Head of caudate nucleus (tissue), 42 donors: ENCODE data around the gene UBE2E1.
"Not testable (repeated sequence)": the region's sequence is repeated elsewhere in the genome, so short reads cannot be mapped to it uniquely, and the experiment has no call there.

Source experiments
- DNase-seq, 42 donors: peaks; one replicate each; pipeline versions ENCODE4 v3.0.0 to v3.0.0-alpha.2; 2020 to 2021; ENCODE audit warnings: mixed read lengths in 7 of 42
- intact Hi-C: fragments of 100-400 bp; cut with DNase I; formaldehyde crosslinking; loops from one replicate; pipeline ENCODE4 v1.15.0; 2022

Gene UBE2E1

DNA sequence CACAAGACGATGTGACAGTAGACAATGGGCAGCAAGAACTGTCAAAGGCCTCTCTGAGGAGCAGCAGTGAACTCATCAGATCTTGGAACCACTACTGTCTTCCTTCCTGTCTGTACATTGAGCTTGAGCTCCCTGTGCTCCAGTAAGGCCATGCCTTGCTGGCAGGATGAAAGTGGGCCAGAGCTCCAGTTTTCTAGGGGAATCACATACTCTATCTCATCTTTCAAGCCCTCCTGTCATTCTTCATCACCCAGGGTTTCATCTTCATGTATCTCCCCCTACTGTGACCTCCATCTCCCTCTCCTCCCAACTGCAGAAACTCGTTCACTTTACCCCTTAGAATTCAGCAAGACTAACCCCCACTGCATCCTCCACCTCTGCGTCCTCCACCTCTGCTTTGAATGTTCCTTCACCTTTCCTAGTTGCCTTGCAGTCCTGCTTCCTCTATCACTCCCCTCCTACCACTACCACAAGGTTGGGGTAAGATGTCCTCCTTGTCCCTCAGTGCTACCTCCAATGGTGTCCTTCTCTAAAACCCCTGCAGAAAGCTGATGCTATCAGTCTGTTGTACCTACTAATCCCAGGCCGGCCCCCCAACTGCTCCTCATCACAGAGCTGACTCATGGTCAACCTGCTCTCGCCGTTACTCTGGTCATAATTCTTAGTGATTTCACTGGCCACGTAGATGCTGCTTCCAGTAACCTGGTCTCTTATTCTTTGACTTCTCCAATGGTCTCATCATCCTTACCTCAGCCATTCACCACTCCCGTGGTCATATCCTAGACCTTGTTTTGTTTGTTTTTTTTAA is 88.7 kb downstream of the UBE2E1 start:
- DNase-seq: no peak
- intact Hi-C loops: no loop called here

GRCh38 chr3:23895181-23895580 is 89.4 kb downstream of the UBE2E1 start:
- DNase-seq: no peak
- intact Hi-C loops: no loop called here

GRCh38 chr3:23900744-23901143 is 95.0 kb downstream of the UBE2E1 start:
- DNase-seq: no peak
- intact Hi-C loops: no loop called here

DNA sequence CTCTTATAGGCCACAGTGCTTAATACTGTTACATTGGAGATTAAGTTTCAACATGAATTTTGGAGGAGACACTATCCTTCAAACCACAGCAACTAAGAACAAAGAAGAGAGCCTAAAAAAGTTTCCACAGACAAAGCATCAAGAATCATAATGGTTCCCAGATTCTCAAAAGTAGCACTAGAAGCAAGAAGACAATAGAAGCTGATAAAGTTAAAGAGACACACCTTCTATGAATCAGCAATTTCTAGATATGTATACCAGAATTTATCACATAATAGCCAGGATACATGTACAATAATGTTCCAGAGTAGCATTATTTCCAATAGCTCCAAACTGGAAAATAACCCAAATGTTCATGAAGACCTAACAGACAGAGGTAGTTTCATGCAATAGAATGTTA is 98.8 kb downstream of the UBE2E1 start:
- no peak for DNase-seq
- intact Hi-C loops: no loop called here

- intact Hi-C loops: no loop called here
- no peak for DNase-seq
These were observed 103.6 kb downstream of the UBE2E1 start for GRCh38 chr3:23909341-23909740.

DNA sequence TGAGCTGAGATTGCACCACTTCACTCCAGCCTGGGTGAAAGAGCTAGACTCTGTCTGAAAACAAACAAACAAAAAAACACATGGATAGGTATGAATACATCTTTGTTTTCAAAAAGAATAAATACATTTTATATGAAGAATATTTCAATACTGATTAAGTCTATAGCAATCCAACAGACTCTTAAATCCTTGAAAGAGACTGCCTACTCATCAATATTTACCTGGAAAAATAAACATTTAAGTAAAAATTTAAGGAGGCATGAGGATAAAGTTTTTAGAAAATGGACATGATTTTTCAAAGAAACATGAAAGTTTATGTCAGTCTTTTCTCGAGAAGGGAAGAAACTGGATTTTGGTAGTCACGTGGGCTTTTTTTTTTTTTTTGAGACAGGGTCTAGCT is 105.6 kb downstream of the UBE2E1 start:
- intact Hi-C loops: no loop called here
- no peak for DNase-seq

- DNase-seq, intact Hi-C loops: not testable (repeated sequence)
These were observed 106.6 kb downstream of the UBE2E1 start for GRCh38 chr3:23912335-23912734.

GRCh38 chr3:23913182-23913581 is 107.4 kb downstream of the UBE2E1 start:
- intact Hi-C loops: no loop called here
- DNase-seq: no peak

DNA sequence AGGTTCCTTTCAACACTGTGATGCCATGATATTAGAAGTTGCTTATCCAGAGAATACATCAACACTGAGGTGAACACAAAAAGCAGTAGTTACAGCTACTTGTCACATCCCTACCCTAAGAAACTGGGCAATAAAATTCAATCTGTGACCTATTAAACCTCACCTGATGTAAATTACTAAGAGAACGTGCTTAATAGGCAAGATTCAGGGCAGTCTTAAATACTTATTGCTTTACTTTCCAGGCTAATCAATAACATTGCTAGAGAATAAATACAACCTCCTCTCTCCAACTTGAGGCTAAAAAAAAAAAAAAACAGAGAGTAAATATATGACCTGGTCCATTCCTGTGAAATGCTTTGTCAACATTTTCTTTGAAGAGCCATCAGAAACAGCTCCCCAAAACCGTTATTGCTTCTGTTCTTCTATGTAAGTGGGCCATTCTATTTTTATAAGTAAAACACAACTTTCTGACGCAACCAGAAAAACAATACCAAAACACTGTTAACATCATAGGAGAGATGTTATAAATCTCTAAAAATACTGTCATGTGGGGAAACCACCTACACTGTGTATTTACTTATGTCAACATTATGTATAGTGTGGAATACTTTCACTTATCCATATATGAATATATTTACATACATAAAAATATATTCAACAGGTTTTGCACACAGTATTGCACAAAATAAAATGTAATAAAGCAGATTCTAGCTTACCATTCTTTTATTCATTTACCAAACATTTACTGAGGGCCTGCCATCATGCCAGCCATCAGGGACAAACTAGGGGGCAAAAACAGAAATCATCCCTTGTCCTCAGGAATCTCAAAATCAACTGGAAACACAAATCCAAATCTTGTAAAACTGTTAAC is 108.4 kb downstream of the UBE2E1 start:
- intact Hi-C loops: no loop called here
- DNase-seq: no peak

GRCh38 chr3:23915537-23916108 is 109.9 kb downstream of the UBE2E1 start:
- intact Hi-C loops: no loop called here
- DNase-seq: peak in 10 of 42 donors; percentile 13 to 58 (median 28)

- peak in 23 of 42 donors; percentile 19 to 74 (median 52) for DNase-seq
- intact Hi-C loops: no loop called here
These were observed 110.6 kb downstream of the UBE2E1 start for GRCh38 chr3:23916152-23916885.

DNA sequence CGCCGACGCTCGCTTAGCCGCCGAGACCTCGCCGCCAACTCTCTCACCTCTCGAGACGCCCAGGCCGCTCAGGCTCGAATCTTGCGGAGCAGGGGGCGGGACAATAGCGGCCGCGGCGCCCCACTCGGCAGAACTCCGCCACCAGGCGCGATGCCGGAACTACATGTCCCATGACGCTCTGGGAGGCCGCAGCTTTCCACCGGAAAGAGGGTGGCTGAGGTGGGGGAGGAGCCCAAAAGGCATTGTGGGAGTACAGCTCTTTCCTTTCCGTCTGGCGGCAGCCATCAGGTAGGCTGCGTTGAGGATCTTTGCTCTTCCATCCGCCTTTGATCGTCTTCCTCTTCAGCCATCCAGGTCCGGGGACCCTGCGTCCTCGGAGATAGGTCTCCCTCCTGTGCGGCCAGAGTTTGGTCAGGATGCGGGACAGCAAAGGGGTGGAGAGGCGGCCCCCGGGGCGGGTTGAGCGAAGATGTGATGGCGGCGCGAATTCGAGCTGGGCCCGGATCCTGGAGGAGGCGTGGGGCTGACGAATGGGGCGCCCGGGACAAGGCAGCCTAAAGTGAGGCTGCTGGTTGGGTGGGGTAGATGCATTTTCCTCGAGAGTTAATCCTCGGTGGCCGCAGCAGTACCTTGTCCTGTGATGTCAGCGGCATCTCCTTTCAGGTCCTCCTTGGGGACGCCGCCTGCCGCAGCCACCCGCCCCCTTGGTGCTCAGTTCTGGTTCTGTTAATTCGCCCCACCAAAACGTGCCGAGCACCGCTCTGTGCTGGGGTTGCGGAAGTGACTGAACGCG is 111.3 kb downstream of the UBE2E1 start, which contains the start of the genes NKIRAS1 and RPL15:
NKIRAS1 (minus strand) TSS at position 105 of the 793 bp plus-strand sequence. CDS start 6,086 bp downstream, outside the sequence.
RPL15 (plus strand) TSS at position 247 of the 793 bp plus-strand sequence. CDS start 728 bp downstream, outside the sequence.
- intact Hi-C loops: loop anchor here (1.0 kb wide), 1 partner anchor 28 kb away; the partner anchor contains the start of gene NR1D2
- DNase-seq: peak; percentile 93 to 99 (median 97)

DNA sequence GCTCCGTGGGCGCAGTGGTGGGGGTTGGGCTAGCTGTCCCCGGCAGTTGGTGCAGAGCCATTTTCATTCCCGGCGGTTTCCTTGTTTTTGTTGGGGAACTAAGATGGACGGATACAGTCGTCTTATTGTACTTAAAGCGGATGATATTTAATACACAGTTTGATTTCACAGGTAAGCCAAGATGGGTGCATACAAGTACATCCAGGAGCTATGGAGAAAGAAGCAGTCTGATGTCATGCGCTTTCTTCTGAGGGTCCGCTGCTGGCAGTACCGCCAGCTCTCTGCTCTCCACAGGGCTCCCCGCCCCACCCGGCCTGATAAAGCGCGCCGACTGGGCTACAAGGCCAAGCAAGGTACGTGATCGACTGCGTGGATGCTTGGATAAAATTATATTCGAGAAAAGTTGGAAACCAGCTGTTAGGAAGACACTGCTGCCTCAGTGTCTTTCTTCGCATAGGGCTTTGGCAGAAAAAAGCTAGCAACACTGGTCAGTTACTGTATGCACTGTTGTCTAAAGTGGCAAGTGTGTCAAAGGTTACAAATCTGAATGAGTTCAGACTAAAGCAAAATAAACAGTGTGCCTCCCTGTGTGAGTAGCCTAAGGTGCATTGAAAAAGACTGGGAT is 112.0 kb downstream of the UBE2E1 start:
- peak in 18 of 42 donors; percentile 30 to 84 (median 76) for DNase-seq
- intact Hi-C loops: loop anchor here (1.0 kb wide), 1 partner anchor 28 kb away; the partner anchor contains the start of gene NR1D2

DNA sequence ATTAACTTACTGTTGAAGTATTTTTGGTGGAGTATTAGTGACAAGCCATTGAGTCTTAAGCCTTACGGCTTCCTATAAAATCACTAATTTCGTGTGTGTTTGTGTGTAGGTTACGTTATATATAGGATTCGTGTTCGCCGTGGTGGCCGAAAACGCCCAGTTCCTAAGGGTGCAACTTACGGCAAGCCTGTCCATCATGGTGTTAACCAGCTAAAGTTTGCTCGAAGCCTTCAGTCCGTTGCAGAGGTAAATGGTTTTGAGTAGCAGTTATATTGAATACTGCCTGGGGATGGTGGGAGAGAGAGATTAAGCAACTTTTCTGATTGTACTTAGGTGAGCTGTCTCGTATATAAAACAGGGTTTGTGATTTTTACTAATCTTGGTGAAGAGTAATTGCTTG is 112.6 kb downstream of the UBE2E1 start:
- DNase-seq, intact Hi-C loops: not testable (repeated sequence)

DNA sequence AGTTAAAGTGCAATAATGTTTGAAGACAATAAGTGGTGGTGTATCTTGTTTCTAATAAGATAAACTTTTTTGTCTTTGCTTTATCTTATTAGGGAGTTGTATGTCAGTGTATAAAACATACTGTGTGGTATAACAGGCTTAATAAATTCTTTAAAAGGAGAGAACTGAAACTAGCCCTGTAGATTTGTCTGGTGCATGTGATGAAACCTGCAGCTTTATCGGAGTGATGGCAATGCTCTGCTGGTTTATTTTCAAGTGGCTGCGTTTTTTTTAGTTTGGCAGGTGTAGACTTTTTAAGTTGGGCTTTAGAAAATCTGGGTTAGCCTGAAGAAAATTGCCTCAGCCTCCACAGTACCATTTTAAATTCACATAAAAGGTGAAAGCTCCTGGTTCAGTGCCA is 113.9 kb downstream of the UBE2E1 start:
- no peak for DNase-seq
- intact Hi-C loops: no loop called here

DNA sequence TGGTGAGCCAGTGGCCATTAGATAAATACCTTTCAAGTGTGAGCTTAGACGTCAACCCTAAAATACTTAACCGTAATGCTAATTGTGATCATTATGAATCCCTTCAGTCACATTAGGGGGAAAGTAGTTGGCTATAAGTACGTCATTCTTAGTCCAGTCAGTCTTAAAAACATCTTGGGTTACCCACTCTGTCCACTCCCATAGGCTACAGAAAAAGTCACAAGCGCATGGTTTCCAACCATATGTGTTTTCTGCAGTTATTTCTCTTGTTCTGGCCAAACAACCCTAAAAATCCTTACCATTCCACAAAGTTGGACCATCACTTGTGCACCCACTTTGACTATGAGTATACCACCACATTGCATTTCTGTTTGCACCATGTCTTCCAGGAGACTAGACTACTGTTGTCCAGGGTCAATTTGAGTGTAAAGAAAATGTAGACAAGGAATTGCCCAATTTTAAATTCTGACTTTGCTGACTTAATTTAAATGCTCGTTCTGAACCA is 114.4 kb downstream of the UBE2E1 start:
- no peak for DNase-seq

DNA sequence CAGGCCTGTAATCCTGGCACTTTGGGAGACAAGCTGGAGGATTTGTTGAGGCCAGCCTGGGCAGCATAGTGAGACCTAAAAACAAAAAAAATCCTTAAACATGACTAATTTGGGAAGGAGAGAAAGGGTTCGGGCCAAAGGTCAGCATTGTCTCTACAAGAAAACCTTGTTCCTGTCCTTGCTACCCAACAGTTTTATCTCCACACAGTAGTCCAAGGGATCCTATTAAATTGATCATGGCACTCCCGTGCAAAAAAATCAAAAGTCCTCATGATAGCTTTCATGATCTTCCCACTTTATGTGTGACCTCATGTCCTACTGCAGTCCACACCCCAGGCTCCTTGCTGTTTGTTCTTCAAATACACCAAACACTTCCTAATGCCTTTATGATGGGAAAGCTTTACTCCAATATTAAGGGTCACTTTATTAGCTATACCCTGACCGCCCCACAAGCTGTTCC is 115.3 kb downstream of the UBE2E1 start:
- intact Hi-C loops: no loop called here
- DNase-seq: no peak

More for the DNA sequence above, 114.4 kb downstream of the UBE2E1 start:
- intact Hi-C loops: no loop called here
